ENCODE measurements around the gene HDHD3.
"Not testable (repeated sequence)": the region's sequence is repeated elsewhere in the genome, so short reads cannot be mapped to it uniquely, and the experiment has no call there.

GRCh38 chr9:113365652-113366051 lies 11.1 kb downstream of the HDHD3 start:
- TF ChIP-seq, protein P1, sequence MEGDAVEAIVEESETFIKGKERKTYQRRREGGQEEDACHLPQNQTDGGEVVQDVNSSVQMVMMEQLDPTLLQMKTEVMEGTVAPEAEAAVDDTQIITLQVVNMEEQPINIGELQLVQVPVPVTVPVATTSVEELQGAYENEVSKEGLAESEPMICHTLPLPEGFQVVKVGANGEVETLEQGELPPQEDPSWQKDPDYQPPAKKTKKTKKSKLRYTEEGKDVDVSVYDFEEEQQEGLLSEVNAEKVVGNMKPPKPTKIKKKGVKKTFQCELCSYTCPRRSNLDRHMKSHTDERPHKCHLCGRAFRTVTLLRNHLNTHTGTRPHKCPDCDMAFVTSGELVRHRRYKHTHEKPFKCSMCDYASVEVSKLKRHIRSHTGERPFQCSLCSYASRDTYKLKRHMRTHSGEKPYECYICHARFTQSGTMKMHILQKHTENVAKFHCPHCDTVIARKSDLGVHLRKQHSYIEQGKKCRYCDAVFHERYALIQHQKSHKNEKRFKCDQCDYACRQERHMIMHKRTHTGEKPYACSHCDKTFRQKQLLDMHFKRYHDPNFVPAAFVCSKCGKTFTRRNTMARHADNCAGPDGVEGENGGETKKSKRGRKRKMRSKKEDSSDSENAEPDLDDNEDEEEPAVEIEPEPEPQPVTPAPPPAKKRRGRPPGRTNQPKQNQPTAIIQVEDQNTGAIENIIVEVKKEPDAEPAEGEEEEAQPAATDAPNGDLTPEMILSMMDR (IDR thresholded peaks at IDR 0.05; ENCODE audit: low read depth, low read length, poor library complexity, severe bottlenecking): not testable (repeated sequence)
- not testable (repeated sequence) for TF ChIP-seq EZH2phosphoT487 (IDR thresholded peaks at IDR 0.05; ENCODE audit: borderline replicate concordance, low read length)

Measured in DOHH2 (cell line).